Activated CD8-positive, alpha-beta T cell treated with anti-CD3 and anti-CD28 coated beads, Interleukin-2, amount 10 ng/mL, durations not matched to agents 7 days and 5 days (primary cell): Measurements from ENCODE around the gene GPAT2. TPM values are rescaled to one million over a fixed set of nuclear protein-coding genes. Genes with fewer than 3 reads are reported as not detected.
"Not testable (repeated sequence)": the region's sequence is repeated elsewhere in the genome, so short reads cannot be mapped to it uniquely, and the experiment has no call there.

Experiments used
- ATAC-seq: fragments of 150-1000 bp; cut with Tn5 transposase; one replicate; pipeline ENCODE4 v1.10.0; 2021; ENCODE audit warnings: moderate library complexity
- CTCF ChIA-PET: fragments of 350-600 bp; sonication (Branson Sonifier 250); formaldehyde crosslinking; loops from one replicate; lab custom pipeline; 2021; ENCODE audit warnings: antibody characterized with exemption; lab: Charles Lee
- POLR2A ChIA-PET: fragments of 350-600 bp; sonication (Branson Sonifier 250); formaldehyde crosslinking; loops from one replicate; lab custom pipeline; 2021; ENCODE audit warnings: antibody characterized with exemption; lab: Charles Lee
- DNase-seq: peaks from one replicate; pipeline ENCODE4 v3.0.0-alpha.2; 2020
- H3K27ac Mint-ChIP-seq: one replicate; pipeline ENCODE4 v1.8.0; 2021; ENCODE audit warnings: mild to moderate bottlenecking, mixed read lengths
- H3K27me3 Mint-ChIP-seq: one replicate; pipeline ENCODE4 v1.8.0; 2021; ENCODE audit warnings: low read depth, mixed read lengths
- H3K36me3 Mint-ChIP-seq: one replicate; pipeline ENCODE4 v1.8.0; 2021; ENCODE audit warnings: low read depth, mixed read lengths
- H3K4me1 Mint-ChIP-seq: one replicate; pipeline ENCODE4 v1.8.0; 2021; ENCODE audit warnings: low read depth, mixed read lengths
- H3K4me3 Mint-ChIP-seq: one replicate; pipeline ENCODE4 v1.8.0; 2021; ENCODE audit warnings: mild to moderate bottlenecking, mixed read lengths
- H3K9me3 Mint-ChIP-seq: one replicate; pipeline ENCODE4 v1.8.0; 2022; ENCODE audit warnings: mixed read lengths; ENCODE audit not compliant: insufficient read depth
- total RNA-seq, 2 experiments: library from RNA; stranded (reverse); gene quantifications; one replicate each; pipeline ENCODE4 v1.2.3, GENCODE V29; 2021

The GPAT2 gene
- 1 to 10 TPM; 4.3 to 4.5 TPM for total RNA-seq

DNA sequence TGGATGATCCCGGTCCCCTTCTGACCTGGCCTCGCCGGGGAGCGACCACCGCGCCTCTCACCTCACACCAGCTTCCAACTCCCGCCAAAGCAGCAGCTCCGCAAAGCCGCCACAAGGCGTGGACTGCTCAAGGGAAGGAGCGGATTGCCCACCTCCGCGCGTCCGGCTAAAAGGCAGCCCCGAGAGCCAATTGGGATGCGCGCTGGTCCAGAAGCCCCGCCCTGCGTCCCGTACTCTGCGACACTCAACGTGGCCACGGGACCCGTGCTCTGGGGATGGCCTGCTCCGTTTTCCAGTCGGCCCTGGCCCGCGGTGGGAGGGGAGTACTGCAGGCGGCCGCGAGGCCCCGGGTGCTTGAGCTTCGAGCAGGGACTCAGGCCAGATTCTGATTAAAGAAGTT lies at the start of gene GPAT2:
Gene GPAT2 (minus strand): TSS at position 125 of the 400 bp plus-strand sequence. CDS start 2,557 bp downstream, outside the sequence.
- not testable (repeated sequence) for H3K36me3 Mint-ChIP-seq

GRCh38 chr2:96083989-96084857 lies 49.5 kb upstream of the GPAT2 start:
- no peak for DNase-seq
- POLR2A ChIA-PET: no interaction called here
- Mint-ChIP-seq H3K27ac (peak overlapping the region; percentile 60), H3K36me3 (no peaks in the 10 kb centered on the region), H3K4me3 (no peak overlapping the region), H3K27me3 (peaks cover 13% of the 10 kb centered on the region), H3K4me1 (no peaks in the 10 kb centered on the region), H3K9me3 (no peaks in the 10 kb centered on the region)
- CTCF ChIA-PET: no interaction called here
- ATAC-seq: no peak

More for the DNA sequence above, at the start of gene GPAT2:
- H3K4me1 Mint-ChIP-seq, H3K27ac Mint-ChIP-seq, H3K27me3 Mint-ChIP-seq, DNase-seq, H3K4me3 Mint-ChIP-seq, POLR2A ChIA-PET, CTCF ChIA-PET, H3K9me3 Mint-ChIP-seq, ATAC-seq: not testable (repeated sequence)

GRCh38 chr2:96083064-96083939 lies 48.6 kb upstream of the GPAT2 start:
- ChIA-PET POLR2A (no interaction called here), CTCF (no interaction called here)
- no peak overlapping the region for H3K27ac Mint-ChIP-seq
- no peak for DNase-seq
- H3K4me3 Mint-ChIP-seq: no peak overlapping the region
- H3K4me1 Mint-ChIP-seq: no peaks in the 10 kb centered on the region
- peaks cover 13% of the 10 kb centered on the region for H3K27me3 Mint-ChIP-seq
- no peaks in the 10 kb centered on the region for H3K9me3 Mint-ChIP-seq
- ATAC-seq: no peak
- H3K36me3 Mint-ChIP-seq: no peaks in the 10 kb centered on the region

DNA sequence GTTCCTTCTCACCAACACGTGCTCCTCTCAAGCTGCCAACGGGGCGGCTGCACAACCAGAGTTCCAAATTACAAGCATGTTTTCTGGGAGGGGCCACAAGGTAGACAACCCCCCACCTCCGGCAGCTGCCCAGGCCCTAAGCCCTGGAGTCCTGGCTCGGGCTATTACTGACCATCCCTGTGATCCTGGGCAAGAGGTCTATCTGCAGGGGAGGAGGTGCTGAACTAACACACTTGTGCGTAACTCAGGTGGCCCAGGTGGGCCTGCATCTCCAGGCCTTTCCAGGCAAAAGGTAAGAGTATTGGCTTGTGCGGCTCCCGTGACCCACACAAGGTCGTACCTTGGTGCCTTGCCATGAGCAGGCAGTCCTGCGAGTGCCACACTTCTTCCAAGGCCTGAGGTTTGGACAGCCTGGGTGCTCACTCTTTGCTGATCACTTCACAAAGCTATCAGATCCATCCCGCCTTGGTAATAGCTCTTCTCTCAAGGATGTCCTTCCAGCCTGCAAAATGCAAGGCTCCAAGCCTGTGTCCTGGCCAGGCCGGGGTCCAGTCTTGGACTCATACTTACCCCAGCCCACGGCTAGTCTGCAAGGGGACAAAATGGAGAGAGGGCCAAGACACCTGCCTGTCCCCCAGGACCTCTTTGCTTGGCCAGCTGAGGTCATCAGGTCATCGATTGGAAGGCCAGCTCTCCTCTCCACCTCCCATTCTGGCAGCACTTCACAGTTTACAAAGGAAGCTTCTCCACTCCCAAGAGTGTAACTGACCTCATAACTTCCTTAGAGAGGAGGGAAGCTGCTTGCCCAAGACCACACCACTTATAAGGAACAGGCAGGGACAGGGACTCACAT lies 47.7 kb upstream of the GPAT2 start:
- ATAC-seq: no peak
- Mint-ChIP-seq H3K36me3 (no peaks in the 10 kb centered on the region), H3K4me3 (no peak overlapping the region), H3K9me3 (no peaks in the 10 kb centered on the region), H3K27me3 (peaks cover 16% of the 10 kb centered on the region), H3K27ac (no peak overlapping the region), H3K4me1 (no peaks in the 10 kb centered on the region)
- POLR2A ChIA-PET: no interaction called here
- no peak for DNase-seq
- CTCF ChIA-PET: no interaction called here

DNA sequence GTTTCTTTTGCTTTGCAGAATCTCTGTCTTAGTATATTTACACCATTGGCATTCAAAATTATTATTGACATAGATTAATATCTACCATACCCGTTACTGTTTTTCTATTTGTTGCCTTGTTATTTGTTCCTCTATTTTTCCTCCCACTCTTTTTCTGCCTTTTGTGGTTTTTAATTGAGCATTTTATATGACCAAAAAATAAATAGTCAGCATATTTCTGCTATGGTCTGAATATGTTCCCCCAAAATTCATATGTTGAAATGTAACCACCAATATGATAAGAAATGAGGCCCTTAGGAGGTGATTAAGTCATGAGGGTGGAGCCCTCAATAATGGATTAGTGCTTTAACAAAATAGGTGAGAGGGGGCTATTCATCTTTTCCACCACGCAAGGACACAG lies 46.3 kb upstream of the GPAT2 start:
- Mint-ChIP-seq H3K4me3 (no peak overlapping the region), H3K36me3 (no peaks in the 10 kb centered on the region), H3K27ac (no peak overlapping the region), H3K27me3 (peaks cover 14% of the 10 kb centered on the region), H3K4me1 (no peaks in the 10 kb centered on the region), H3K9me3 (no peaks in the 10 kb centered on the region)
- POLR2A ChIA-PET: no interaction called here
- no peak for DNase-seq
- ATAC-seq: no peak
- CTCF ChIA-PET: no interaction called here

- POLR2A ChIA-PET: no interaction called here
- H3K36me3 Mint-ChIP-seq: no peaks in the 10 kb centered on the region
- H3K27me3 Mint-ChIP-seq: peaks cover 12% of the 10 kb centered on the region
- H3K27ac Mint-ChIP-seq: no peak overlapping the region
- H3K4me3 Mint-ChIP-seq: no peak overlapping the region
- DNase-seq: no peak
- ATAC-seq: no peak
- CTCF ChIA-PET: interaction anchor here (0.9 to 1.3 kb wide), 2 partner anchors 16 to 42 kb away, joined by 3 to 7 read pairs; no protein-coding TSS in a partner anchor
- H3K9me3 Mint-ChIP-seq: no peaks in the 10 kb centered on the region
- no peaks in the 10 kb centered on the region for H3K4me1 Mint-ChIP-seq
Observed at GRCh38 chr2:96075199-96075771, 40.6 kb upstream of the GPAT2 start.

DNA sequence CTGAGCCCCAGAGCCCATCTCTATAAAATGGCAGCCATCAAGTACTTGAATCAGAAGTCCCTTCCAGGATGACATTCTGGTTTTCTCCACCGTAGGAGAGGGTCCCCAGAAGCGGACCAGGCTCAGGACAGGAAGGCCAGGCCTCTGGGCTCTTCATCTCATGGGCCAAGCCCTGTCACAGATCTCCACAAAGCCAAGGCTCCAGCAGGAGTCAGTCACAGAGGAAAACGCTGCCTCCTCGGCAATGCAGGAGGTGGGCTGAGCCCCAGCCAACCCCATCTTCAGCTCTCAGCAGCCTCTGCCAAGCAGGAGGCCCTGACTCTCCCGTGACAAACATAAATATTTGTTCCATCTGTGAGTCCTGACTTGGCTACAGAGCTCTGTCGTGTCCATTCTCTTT lies 39.4 kb upstream of the GPAT2 start:
- DNase-seq (no peak), ATAC-seq (no peak)
- CTCF ChIA-PET: interaction anchor here (1.3 kb wide), 2 partner anchors 43 to 65 kb away, joined by 3 to 7 read pairs; no protein-coding TSS in a partner anchor
- Mint-ChIP-seq H3K36me3 (no peaks in the 10 kb centered on the region), H3K27me3 (peaks cover 5% of the 10 kb centered on the region), H3K9me3 (no peaks in the 10 kb centered on the region), H3K4me3 (no peak overlapping the region), H3K4me1 (no peaks in the 10 kb centered on the region), H3K27ac (no peak overlapping the region)
- POLR2A ChIA-PET: no interaction called here

DNA sequence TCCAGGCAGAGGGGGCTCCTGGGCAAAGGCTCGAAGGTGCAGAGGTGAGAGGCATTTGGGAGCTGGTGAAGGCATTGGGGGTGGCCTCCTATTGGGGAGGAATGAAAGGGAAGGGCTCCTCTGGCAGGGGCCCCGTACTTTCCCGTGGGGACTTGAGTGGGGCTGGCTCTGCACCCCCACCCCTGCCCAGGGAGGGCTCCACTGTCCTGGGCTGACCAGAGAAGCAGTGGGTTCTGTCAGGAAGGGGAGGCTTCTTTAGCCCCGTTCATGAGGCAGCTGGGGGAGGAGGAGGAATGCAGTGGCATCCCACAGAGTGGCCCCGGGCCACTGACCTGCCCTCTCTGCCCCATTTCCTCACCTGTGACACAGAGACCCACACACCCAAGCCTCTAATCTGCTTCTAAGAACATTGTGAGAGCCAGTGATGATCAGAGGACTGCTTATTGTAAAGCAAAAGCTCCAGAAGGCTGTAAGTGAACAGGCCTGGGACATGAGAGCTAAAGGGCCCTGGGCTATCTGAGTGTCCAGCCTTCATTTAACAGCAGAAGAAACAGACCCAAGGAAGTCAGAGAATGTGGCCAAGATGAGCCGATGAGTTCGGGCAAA lies 38.6 kb upstream of the GPAT2 start:
- Mint-ChIP-seq H3K27ac (no peak overlapping the region), H3K4me1 (no peaks in the 10 kb centered on the region), H3K27me3 (peaks cover 5% of the 10 kb centered on the region), H3K36me3 (no peaks in the 10 kb centered on the region), H3K4me3 (no peak overlapping the region), H3K9me3 (no peaks in the 10 kb centered on the region)
- DNase-seq: no peak
- ChIA-PET POLR2A (no interaction called here), CTCF (interaction anchor here (1.3 kb wide), 1 partner anchor 66 kb away, joined by 3 read pairs; no protein-coding TSS in a partner anchor)
- ATAC-seq: no peak

DNA sequence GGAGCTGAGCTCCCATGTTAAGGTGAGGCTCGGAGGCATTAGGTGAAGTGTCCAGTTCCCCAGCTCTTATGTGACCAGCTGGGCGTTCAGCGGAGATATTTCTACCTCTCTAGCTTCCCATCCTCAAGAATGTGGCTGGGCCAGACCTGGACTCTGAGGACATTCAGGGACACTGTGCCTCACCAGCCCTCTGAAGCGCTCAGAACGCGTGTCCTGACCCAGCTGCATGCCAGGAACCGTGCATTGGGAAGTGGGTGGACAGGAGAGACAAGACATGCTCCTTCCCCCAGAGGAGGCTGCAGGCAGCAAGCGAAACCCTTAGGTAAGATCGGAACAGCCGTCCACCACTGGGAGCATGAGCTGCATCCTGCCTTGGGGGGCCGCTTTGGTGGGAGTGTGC lies 38.0 kb upstream of the GPAT2 start:
- ChIA-PET CTCF (no interaction called here), POLR2A (no interaction called here)
- Mint-ChIP-seq H3K4me1 (no peaks in the 10 kb centered on the region), H3K9me3 (no peaks in the 10 kb centered on the region), H3K27ac (no peak overlapping the region), H3K27me3 (peaks cover 5% of the 10 kb centered on the region), H3K36me3 (no peaks in the 10 kb centered on the region), H3K4me3 (no peak overlapping the region)
- DNase-seq: no peak
- no peak for ATAC-seq

- H3K27ac Mint-ChIP-seq, DNase-seq, ATAC-seq, POLR2A ChIA-PET, H3K4me3 Mint-ChIP-seq, CTCF ChIA-PET, H3K36me3 Mint-ChIP-seq, H3K4me1 Mint-ChIP-seq, H3K27me3 Mint-ChIP-seq, H3K9me3 Mint-ChIP-seq: not testable (repeated sequence)
Observed at GRCh38 chr2:96071977-96072491, 37.3 kb upstream of the GPAT2 start.
